DND-41 (cell line): Measurements from ENCODE around the gene PES1.
A peak's percentile ranks its signal among the peaks of the same experiment; 100 is the strongest.

Experiments used
- ATAC-seq: fragments of 200-7000 bp; cut with Tn5 transposase; 3 replicates; pipeline ENCODE4 v1.9.1; 2021; ENCODE audit warnings: low read depth; ENCODE audit not compliant: insufficient read depth
- DNase-seq: peaks from one replicate; pipeline ENCODE4 v3.0.0-alpha.2; 2020
- H2AFZ ChIP-seq: 2 replicates; pipeline ENCODE4 v1.6.0; 2012; ENCODE audit warnings: low read depth, low read length
- H3K27ac ChIP-seq: 2 replicates; pipeline ENCODE4 v1.5.1; 2012; ENCODE audit warnings: low read length, inconsistent platforms
- H3K27me3 ChIP-seq: fragments of 200-600 bp; sonication (generic); 2 replicates; pipeline ENCODE4 v1.6.0; 2012; ENCODE audit warnings: low read length, mild to moderate bottlenecking, inconsistent platforms; ENCODE audit not compliant: insufficient read depth, poor library complexity
- H3K36me3 ChIP-seq: 2 replicates; pipeline ENCODE4 v1.5.1; 2012; ENCODE audit warnings: low read length, inconsistent platforms; ENCODE audit not compliant: insufficient read depth
- H3K4me1 ChIP-seq: 2 replicates; pipeline ENCODE4 v1.5.1; 2012; ENCODE audit warnings: mild to moderate bottlenecking, low read length; ENCODE audit not compliant: insufficient read depth
- H3K4me2 ChIP-seq: 2 replicates; pipeline ENCODE4 v1.6.0; 2012; ENCODE audit warnings: mild to moderate bottlenecking, moderate library complexity, low read length, inconsistent platforms; ENCODE audit not compliant: insufficient read depth
- H3K4me3 ChIP-seq, 2 experiments: fragments of 200-600 bp in 1 of 2; shearing (Covaris generic) in 1 of 2; 2 replicates each; pipeline ENCODE4 v1.5.1; 2012 to 2016; ENCODE audit warnings: inconsistent platforms in 2 of 2, low read length in 2 of 2, mild to moderate bottlenecking in 2 of 2, low read depth in 1 of 2, moderate library complexity in 1 of 2
- H3K79me2 ChIP-seq: 2 replicates; pipeline ENCODE4 v1.6.0; 2012; ENCODE audit warnings: low read length, inconsistent platforms; ENCODE audit not compliant: insufficient read depth
- H3K9ac ChIP-seq: 2 replicates; pipeline ENCODE4 v1.6.0; 2012; ENCODE audit warnings: low read depth, mild to moderate bottlenecking, inconsistent platforms, low read length, moderate library complexity
- H3K9me3 ChIP-seq: 2 replicates; pipeline ENCODE4 v1.5.1; 2012; ENCODE audit warnings: low read length, moderate library complexity, mild to moderate bottlenecking, inconsistent platforms; ENCODE audit not compliant: insufficient read depth, severe bottlenecking
- H4K20me1 ChIP-seq: 2 replicates; pipeline ENCODE4 v1.6.0; 2012; ENCODE audit warnings: low read length; ENCODE audit not compliant: insufficient read depth
- CTCF ChIP-seq: IDR thresholded peaks from 2 replicates; pipeline ENCODE4 v1.5.1; 2012; ENCODE audit warnings: borderline replicate concordance, low read length, moderate library complexity, mild to moderate bottlenecking; ENCODE audit not compliant: poor library complexity, severe bottlenecking; ENCODE audit errors: extremely low read depth
- EZH2 ChIP-seq: IDR thresholded peaks from 3 replicates; pipeline ENCODE4 v1.6.1; 2012; ENCODE audit warnings: borderline replicate concordance, low read depth, mild to moderate bottlenecking, moderate library complexity, low read length, inconsistent platforms; ENCODE audit not compliant: severe bottlenecking

PES1 gene

DNA sequence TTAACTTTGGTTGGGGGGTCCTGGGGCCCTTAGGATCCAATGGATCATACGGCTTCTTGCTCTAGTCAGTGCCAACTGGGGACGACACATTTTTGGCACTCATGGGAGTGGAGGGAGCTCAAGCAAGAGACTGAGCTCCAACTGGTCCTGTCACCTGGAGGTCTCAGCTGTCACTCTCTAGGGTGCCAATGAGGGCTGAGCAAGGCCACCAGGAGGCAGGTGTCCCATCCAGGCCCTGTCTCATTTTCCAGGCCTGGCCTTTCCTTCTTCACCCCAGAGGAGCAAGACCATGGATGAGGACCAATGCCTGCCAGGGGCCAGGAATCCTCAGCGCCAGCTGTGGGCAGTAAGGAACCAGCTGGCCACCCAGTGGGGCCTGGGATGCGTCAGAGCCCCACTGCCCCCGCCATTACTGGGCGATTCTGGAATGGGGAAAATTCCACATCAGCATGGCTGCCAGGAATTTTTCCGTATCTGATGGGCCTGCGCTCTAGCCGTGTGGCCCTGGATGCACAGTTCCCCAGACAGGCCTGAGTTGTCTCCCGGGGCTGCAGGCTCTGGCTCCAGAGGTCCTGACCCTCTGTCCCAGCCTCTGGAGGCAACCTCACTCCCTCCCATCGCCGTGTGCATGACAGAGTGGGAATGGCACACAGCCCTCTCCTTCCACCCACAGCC lies 16.6 kb downstream of the PES1 start:
- no peaks in the 10 kb centered on the region for H3K27me3 ChIP-seq
- peaks cover 22% of the 10 kb centered on the region for H4K20me1 ChIP-seq
- no peak overlapping the region for H3K4me2 ChIP-seq
- TF ChIP-seq EZH2, result no peak
- H3K4me3 ChIP-seq, result no peak overlapping the region
- peaks cover 52% of the 10 kb centered on the region for H3K36me3 ChIP-seq
- H3K27ac ChIP-seq, result no peak overlapping the region
- H3K79me2 ChIP-seq, result no peaks in the 10 kb centered on the region
- 0 out of 3 replicates have a peak, but pooled peaks have one; percentile 16 for ATAC-seq
- DNase-seq, result no peak
- no peaks in the 10 kb centered on the region for H3K4me1 ChIP-seq
- H2AFZ ChIP-seq, result no peak overlapping the region
- no peak overlapping the region for H3K9ac ChIP-seq
- no peaks in the 10 kb centered on the region for H3K9me3 ChIP-seq

GRCh38 chr22:30574095-30574981 lies 17.4 kb downstream of the PES1 start, which contains the start of gene GAL3ST1:
GAL3ST1 (minus strand) TSS chr22:30574665; CDS start chr22:30557392, 17,273 bp downstream.
- no peak within 1 kb of the TSS for H3K27ac ChIP-seq
- TF ChIP-seq EZH2 (no peak), CTCF (no peak)
- no peak within 1 kb of the TSS for H3K4me3 ChIP-seq
- H3K27me3 ChIP-seq, result no peaks in the 10 kb centered on the region
- H3K36me3 ChIP-seq, result peaks cover 44% of the 10 kb centered on the region
- H3K4me1 ChIP-seq, result no peaks in the 10 kb centered on the region
- DNase-seq, result no peak
- no peaks in the 10 kb centered on the region for H3K79me2 ChIP-seq
- H4K20me1 ChIP-seq, result peaks cover 22% of the 10 kb centered on the region; the same call in 1 of the 2 replicates
- H3K4me2 ChIP-seq, result no peak within 1 kb of the TSS
- no peak within 1 kb of the TSS for H3K9ac ChIP-seq
- H2AFZ ChIP-seq, result no peak within 1 kb of the TSS
- no peak for ATAC-seq
- no peaks in the 10 kb centered on the region for H3K9me3 ChIP-seq

DNA sequence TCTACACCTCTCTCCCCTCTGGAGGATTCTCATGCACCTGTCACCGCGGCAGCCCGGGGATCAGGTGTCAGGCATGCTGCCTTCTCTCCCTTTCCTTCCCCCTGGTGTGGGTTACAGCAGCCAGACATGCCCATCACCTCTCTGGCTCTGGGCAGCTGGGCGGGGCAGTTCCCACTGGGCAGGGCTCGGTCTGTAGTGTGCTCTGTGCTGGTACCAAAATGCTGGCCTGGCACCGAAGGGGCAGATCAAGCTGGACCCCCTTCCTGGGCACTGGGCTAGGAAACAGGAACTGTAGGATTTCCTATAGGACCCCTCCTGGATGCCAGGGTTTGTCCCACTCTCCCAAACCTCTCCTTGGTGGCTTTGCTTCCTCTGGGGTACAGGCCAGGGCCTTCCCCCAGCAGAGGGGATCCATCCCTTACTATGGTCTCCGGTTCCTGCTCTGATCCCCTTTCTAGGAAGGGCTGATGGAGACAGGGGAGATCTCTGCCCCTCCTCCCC lies 18.1 kb downstream of the PES1 start:
- H3K4me1 ChIP-seq, result no peaks in the 10 kb centered on the region
- no peak overlapping the region for H2AFZ ChIP-seq
- ATAC-seq (no peak), DNase-seq (no peak)
- H3K4me2 ChIP-seq, result no peak overlapping the region
- TF ChIP-seq CTCF (no peak), EZH2 (no peak)
- H4K20me1 ChIP-seq, result peaks cover 22% of the 10 kb centered on the region; the same call in 1 of the 2 replicates
- H3K27me3 ChIP-seq, result no peaks in the 10 kb centered on the region
- no peaks in the 10 kb centered on the region for H3K79me2 ChIP-seq
- H3K27ac ChIP-seq, result no peak overlapping the region
- H3K9me3 ChIP-seq, result no peaks in the 10 kb centered on the region
- peaks cover 37% of the 10 kb centered on the region for H3K36me3 ChIP-seq
- no peak overlapping the region for H3K4me3 ChIP-seq
- no peak overlapping the region for H3K9ac ChIP-seq
